ENCODE data around the gene INPP5J.
"Not testable (repeated sequence)": the region's sequence is repeated elsewhere in the genome, so short reads cannot be mapped to it uniquely, and the experiment has no call there.

The INPP5J gene

GRCh38 chr22:31151872-31152271, 29.1 kb downstream of the INPP5J start:
- DNase-seq = no peak

GRCh38 chr22:31153357-31153756, 30.6 kb downstream of the INPP5J start:
- no peak for DNase-seq

GRCh38 chr22:31154975-31155374, 32.2 kb downstream of the INPP5J start:
- DNase-seq = no peak

- DNase-seq = no peak
Observed at GRCh38 chr22:31155422-31155821, 32.7 kb downstream of the INPP5J start.

- DNase-seq = no peak
Observed at GRCh38 chr22:31160328-31160978, 37.7 kb downstream of the INPP5J start.

GRCh38 chr22:31161386-31161785, 38.6 kb downstream of the INPP5J start:
- DNase-seq = no peak

- no peak for DNase-seq
Observed at GRCh38 chr22:31162015-31162765, 39.4 kb downstream of the INPP5J start.

- DNase-seq = no peak
Observed at GRCh38 chr22:31170971-31171370, 48.2 kb downstream of the INPP5J start.

- not testable (repeated sequence) for DNase-seq
Observed at GRCh38 chr22:31171734-31172133, 49.0 kb downstream of the INPP5J start.

GRCh38 chr22:31173386-31174145, 50.8 kb downstream of the INPP5J start:
- DNase-seq = no peak

- no peak for DNase-seq
Observed at GRCh38 chr22:31176923-31177322, 54.2 kb downstream of the INPP5J start.

GRCh38 chr22:31177420-31178162, 54.8 kb downstream of the INPP5J start:
- DNase-seq = no peak

GRCh38 chr22:31178859-31179258, 56.1 kb downstream of the INPP5J start:
- no peak for DNase-seq

GRCh38 chr22:31179345-31179744, 56.6 kb downstream of the INPP5J start:
- no peak for DNase-seq

GRCh38 chr22:31184015-31184414, 61.2 kb downstream of the INPP5J start:
- no peak for DNase-seq

Data from NCI-H526 treated with DMSO at 0.1 percent for 48 hours (cell line).